ENCODE results near the gene CTIF. TPM values are rescaled to one million over a fixed set of nuclear protein-coding genes. Genes with fewer than 3 reads are reported as not detected.
A peak's percentile ranks its signal among the peaks of the same experiment; 100 is the strongest.

Gene CTIF
- polyA plus RNA-seq, 1 of the 3 experiments (the other 2 are of a cell fraction) = 47.2 TPM

DNA sequence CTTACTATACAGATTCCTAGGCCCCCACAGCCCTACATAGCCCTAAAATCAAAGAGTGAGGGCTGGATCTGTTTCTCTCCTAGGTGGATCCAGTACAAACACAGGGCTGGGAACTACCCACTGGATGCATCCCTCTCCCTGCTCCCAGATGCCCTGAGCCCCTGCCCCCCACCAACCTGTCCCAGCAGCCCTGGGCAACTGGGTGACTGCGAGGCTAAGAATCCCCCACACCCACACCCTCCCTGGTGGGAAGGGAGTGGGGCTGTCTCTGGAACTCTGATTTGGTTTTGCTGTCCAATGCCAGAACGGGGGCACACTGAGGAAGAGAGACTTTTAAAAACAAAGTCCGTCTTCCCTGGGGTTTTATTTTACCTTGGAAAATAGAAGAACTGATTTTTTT lies 298.8 kb downstream of the CTIF start:
- H3K4me2 ChIP-seq = 0 out of 2 replicates have a peak overlapping the region, but pooled peaks have one; percentile 45

DNA sequence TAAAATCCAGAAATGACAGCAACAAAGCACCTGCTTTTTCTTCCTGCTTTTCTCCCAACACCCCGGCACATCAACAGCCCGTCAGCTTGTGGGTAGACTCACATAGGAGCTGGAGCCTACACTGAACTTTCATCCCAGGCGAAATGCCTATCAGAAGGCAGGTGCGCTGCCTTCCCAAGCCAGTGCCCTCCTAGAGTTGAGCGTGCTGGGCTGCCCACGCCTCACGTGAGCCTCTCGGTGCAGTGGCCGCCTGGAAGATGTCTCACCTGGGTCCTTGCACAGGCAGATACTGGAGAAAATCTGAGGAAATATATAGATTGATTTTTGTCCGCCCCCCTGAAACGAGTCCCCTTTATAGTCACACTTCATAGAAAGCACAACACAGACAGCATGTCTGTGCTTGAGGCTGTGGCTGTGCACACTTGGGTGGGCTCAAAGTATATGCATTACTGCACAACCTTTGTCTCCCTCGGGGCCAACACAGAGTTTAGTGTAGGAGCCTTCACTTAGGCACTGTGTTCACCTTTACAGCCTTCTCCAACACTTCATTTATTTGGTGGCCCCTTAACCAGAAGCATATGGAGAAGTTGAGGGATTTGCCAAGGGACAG lies 299.4 kb downstream of the CTIF start:
- ChIA-PET POLR2A (no interaction called here), CTCF (no interaction called here)
- WGBS (ENCODE audit: low lambda C conversion rate) = 97% methylated on average over 11 of the region's 12 CpGs
- TF ChIP-seq, protein P1, sequence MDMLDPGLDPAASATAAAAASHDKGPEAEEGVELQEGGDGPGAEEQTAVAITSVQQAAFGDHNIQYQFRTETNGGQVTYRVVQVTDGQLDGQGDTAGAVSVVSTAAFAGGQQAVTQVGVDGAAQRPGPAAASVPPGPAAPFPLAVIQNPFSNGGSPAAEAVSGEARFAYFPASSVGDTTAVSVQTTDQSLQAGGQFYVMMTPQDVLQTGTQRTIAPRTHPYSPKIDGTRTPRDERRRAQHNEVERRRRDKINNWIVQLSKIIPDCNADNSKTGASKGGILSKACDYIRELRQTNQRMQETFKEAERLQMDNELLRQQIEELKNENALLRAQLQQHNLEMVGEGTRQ (IDR thresholded peaks at IDR 0.05; ENCODE audit: borderline replicate concordance, low read depth, low read length) = no peak
- TF ChIP-seq MXI1 (IDR thresholded peaks at IDR 0.05; ENCODE audit: low read depth, low read length) (no peak), FOSL2 (IDR thresholded peaks at IDR 0.05; ENCODE audit: borderline replicate concordance, low read depth) (no peak), CHD2 (IDR thresholded peaks at IDR 0.05; ENCODE audit: low read length, partially characterized antibody) (no peak), SMC3 (IDR thresholded peaks at IDR 0.05; ENCODE audit: low read depth, low read length) (no peak), MEF2A (IDR thresholded peaks at IDR 0.05; ENCODE audit: borderline replicate concordance, low read depth) (no peak), RFX5 (IDR thresholded peaks at IDR 0.05; ENCODE audit: low read length) (no peak), TEAD4 (IDR thresholded peaks at IDR 0.05; ENCODE audit: borderline replicate concordance, insufficient read depth) (no peak), ELF1 (IDR thresholded peaks at IDR 0.05) (no peak), EZH2phosphoT487 (IDR thresholded peaks at IDR 0.05; ENCODE audit: borderline replicate concordance, low read depth) (no peak), JUND (IDR thresholded peaks at IDR 0.05) (no peak), RAD21 (IDR thresholded peaks at IDR 0.05; ENCODE audit: low read length) (no peak), NFIC (IDR thresholded peaks at IDR 0.05; ENCODE audit: borderline replicate concordance) (no peak), NRF1 (IDR thresholded peaks at IDR 0.05; ENCODE audit: low read depth, low read length) (no peak)
- TF ChIP-seq, protein P2, sequence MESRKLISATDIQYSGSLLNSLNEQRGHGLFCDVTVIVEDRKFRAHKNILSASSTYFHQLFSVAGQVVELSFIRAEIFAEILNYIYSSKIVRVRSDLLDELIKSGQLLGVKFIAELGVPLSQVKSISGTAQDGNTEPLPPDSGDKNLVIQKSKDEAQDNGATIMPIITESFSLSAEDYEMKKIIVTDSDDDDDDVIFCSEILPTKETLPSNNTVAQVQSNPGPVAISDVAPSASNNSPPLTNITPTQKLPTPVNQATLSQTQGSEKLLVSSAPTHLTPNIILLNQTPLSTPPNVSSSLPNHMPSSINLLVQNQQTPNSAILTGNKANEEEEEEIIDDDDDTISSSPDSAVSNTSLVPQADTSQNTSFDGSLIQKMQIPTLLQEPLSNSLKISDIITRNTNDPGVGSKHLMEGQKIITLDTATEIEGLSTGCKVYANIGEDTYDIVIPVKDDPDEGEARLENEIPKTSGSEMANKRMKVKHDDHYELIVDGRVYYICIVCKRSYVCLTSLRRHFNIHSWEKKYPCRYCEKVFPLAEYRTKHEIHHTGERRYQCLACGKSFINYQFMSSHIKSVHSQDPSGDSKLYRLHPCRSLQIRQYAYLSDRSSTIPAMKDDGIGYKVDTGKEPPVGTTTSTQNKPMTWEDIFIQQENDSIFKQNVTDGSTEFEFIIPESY (IDR thresholded peaks at IDR 0.05; ENCODE audit: borderline replicate concordance, low read depth) = no peak
- TF ChIP-seq, protein P3, sequence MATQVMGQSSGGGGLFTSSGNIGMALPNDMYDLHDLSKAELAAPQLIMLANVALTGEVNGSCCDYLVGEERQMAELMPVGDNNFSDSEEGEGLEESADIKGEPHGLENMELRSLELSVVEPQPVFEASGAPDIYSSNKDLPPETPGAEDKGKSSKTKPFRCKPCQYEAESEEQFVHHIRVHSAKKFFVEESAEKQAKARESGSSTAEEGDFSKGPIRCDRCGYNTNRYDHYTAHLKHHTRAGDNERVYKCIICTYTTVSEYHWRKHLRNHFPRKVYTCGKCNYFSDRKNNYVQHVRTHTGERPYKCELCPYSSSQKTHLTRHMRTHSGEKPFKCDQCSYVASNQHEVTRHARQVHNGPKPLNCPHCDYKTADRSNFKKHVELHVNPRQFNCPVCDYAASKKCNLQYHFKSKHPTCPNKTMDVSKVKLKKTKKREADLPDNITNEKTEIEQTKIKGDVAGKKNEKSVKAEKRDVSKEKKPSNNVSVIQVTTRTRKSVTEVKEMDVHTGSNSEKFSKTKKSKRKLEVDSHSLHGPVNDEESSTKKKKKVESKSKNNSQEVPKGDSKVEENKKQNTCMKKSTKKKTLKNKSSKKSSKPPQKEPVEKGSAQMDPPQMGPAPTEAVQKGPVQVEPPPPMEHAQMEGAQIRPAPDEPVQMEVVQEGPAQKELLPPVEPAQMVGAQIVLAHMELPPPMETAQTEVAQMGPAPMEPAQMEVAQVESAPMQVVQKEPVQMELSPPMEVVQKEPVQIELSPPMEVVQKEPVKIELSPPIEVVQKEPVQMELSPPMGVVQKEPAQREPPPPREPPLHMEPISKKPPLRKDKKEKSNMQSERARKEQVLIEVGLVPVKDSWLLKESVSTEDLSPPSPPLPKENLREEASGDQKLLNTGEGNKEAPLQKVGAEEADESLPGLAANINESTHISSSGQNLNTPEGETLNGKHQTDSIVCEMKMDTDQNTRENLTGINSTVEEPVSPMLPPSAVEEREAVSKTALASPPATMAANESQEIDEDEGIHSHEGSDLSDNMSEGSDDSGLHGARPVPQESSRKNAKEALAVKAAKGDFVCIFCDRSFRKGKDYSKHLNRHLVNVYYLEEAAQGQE (IDR thresholded peaks at IDR 0.05; ENCODE audit: low read depth, low read length) = no peak
- TF ChIP-seq, protein P4, sequence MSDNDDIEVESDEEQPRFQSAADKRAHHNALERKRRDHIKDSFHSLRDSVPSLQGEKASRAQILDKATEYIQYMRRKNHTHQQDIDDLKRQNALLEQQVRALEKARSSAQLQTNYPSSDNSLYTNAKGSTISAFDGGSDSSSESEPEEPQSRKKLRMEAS (IDR thresholded peaks at IDR 0.05; ENCODE audit: low read depth) = no peak

More for the DNA sequence above, 298.8 kb downstream of the CTIF start:
- CTCF ChIA-PET = no interaction called here
- Histone ChIP-seq H3K9me2 (no peaks in the 10 kb centered on the region), H3K4me1 (ENCODE audit: control insufficient read depth in 1 of 2, insufficient read depth in 2 of 2, low read depth in 1 of 2, low read length in 1 of 2) (peaks cover 44 to 66% of the 10 kb centered on the region in 2 experiments; a peak in 3 of 4 replicates), H3K4me3 (ENCODE audit: low read depth in 2 of 2, low read length in 1 of 2) (no peak overlapping the region), H3K27me3 (ENCODE audit: insufficient read depth) (no peaks in the 10 kb centered on the region), H3K36me3 (replicated peaks in 1 of 2; ENCODE audit: control insufficient read depth in 1 of 2, insufficient read depth in 2 of 2, low read length in 1 of 2) (peaks cover 0 to 4% of the 10 kb centered on the region in 2 experiments), H3K9me3 (no peaks in the 10 kb centered on the region), H3K79me2 (ENCODE audit: insufficient read depth) (peaks cover 43% of the 10 kb centered on the region), H4K20me1 (ENCODE audit: insufficient read depth) (no peaks in the 10 kb centered on the region), H3F3A (replicated peaks; ENCODE audit: insufficient read depth) (peaks cover 44% of the 10 kb centered on the region), H3K9ac (no peak overlapping the region), H3K27ac (ENCODE audit: low read depth in 2 of 2, low read length in 1 of 2) (peak overlapping the region in 1 of 2 experiments; percentile 74; a peak in 2 of 4 replicates), H2AFZ (ENCODE audit: low read depth) (no peak overlapping the region)
- POLR2A ChIA-PET = no interaction called here
- no peak for DNase-seq
- 81% methylated on average over 3 of the region's 3 CpGs for WGBS (ENCODE audit: low lambda C conversion rate)
- TF ChIP-seq, protein P5, sequence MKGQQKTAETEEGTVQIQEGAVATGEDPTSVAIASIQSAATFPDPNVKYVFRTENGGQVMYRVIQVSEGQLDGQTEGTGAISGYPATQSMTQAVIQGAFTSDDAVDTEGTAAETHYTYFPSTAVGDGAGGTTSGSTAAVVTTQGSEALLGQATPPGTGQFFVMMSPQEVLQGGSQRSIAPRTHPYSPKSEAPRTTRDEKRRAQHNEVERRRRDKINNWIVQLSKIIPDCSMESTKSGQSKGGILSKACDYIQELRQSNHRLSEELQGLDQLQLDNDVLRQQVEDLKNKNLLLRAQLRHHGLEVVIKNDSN (IDR thresholded peaks at IDR 0.05; ENCODE audit: borderline replicate concordance, low read depth) = no peak
- TF ChIP-seq RXRA (IDR thresholded peaks at IDR 0.05; ENCODE audit: borderline replicate concordance, low read depth) (no peak), CHD2 (IDR thresholded peaks at IDR 0.05; ENCODE audit: low read length, partially characterized antibody) (no peak), MXI1 (IDR thresholded peaks at IDR 0.05; ENCODE audit: low read depth, low read length) (no peak), GABPA (IDR thresholded peaks at IDR 0.05; ENCODE audit: low read depth) (no peak), FOSL2 (IDR thresholded peaks at IDR 0.05; ENCODE audit: borderline replicate concordance, low read depth) (no peak), YY1 (IDR thresholded peaks at IDR 0.05; ENCODE audit: low read depth) (no peak)

More for the DNA sequence above, 299.4 kb downstream of the CTIF start:
- Histone ChIP-seq H3K9me2 (no peaks in the 10 kb centered on the region), H3K4me2 (peak overlapping the region; percentile 45; the same call in 1 of the 2 replicates), H4K20me1 (ENCODE audit: insufficient read depth) (no peaks in the 10 kb centered on the region), H2AFZ (ENCODE audit: low read depth) (no peak overlapping the region), H3K4me3 (ENCODE audit: low read depth in 2 of 2, low read length in 1 of 2) (no peak overlapping the region), H3K36me3 (replicated peaks in 1 of 2; ENCODE audit: control insufficient read depth in 1 of 2, insufficient read depth in 2 of 2, low read length in 1 of 2) (peaks cover 0 to 4% of the 10 kb centered on the region in 2 experiments), H3F3A (replicated peaks; ENCODE audit: insufficient read depth) (peaks cover 41% of the 10 kb centered on the region), H3K79me2 (ENCODE audit: insufficient read depth) (peaks cover 38% of the 10 kb centered on the region), H3K9ac (peak overlapping the region; percentile 18; the same call in 1 of the 2 replicates), H3K27ac (ENCODE audit: low read depth in 2 of 2, low read length in 1 of 2) (peak overlapping the region; percentile 28 to 74), H3K4me1 (ENCODE audit: control insufficient read depth in 1 of 2, insufficient read depth in 2 of 2, low read depth in 1 of 2, low read length in 1 of 2) (peaks cover 38 to 66% of the 10 kb centered on the region in 2 experiments; a peak in 3 of 4 replicates), H3K27me3 (ENCODE audit: insufficient read depth) (no peaks in the 10 kb centered on the region), H3K9me3 (no peaks in the 10 kb centered on the region)
- DNase-seq = no peak

Measured in SK-N-SH (cell line).